C4-2B (cell line): ENCODE measurements around the gene KLF4.

Experiments used
- ZFX ChIP-seq: fragments of 450-650 bp; IDR thresholded peaks from 2 replicates; pipeline ENCODE4 v1.6.1; 2017
- TF ChIP-seq, protein P1 (sequence below): fragments of 450-650 bp; conservative IDR thresholded peaks from 2 replicates; pipeline ENCODE4 v1.5.1; 2017; ENCODE audit warnings: mild to moderate bottlenecking

DNA sequence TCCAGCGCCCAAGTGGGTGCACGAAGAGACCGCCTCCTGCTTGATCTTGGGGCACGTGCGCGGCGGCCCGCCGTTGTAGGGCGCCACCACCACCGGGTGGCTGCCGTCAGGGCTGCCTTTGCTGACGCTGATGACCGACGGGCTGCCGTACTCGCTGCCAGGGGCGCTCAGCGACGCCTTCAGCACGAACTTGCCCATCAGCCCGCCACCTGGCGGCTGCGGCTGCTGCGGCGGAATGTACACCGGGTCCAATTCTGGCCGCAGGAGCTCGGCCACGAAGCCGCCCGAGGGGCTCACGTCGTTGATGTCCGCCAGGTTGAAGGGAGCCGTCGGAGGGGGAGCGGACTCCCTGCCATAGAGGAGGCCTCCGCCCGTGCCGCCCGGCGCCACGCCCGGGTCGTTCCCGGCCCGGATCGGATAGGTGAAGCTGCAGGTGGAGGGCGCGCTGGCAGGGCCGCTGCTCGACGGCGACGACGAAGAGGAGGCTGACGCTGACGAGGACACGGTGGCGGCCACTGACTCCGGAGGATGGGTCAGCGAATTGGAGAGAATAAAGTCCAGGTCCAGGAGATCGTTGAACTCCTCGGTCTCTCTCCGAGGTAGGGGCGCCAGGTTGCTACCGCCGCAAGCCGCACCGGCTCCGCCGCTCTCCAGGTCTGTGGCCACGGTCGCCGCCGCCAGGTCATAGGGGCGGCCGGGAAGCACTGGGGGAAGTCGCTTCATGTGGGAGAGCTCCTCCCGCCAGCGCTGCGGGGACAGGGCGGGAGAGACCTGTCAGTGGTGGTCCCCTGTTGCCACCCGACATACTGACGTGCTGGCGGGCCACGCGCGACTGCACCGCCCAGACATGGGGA is 1.8 kb downstream of the KLF4 start:
- TF ChIP-seq, protein P1, sequence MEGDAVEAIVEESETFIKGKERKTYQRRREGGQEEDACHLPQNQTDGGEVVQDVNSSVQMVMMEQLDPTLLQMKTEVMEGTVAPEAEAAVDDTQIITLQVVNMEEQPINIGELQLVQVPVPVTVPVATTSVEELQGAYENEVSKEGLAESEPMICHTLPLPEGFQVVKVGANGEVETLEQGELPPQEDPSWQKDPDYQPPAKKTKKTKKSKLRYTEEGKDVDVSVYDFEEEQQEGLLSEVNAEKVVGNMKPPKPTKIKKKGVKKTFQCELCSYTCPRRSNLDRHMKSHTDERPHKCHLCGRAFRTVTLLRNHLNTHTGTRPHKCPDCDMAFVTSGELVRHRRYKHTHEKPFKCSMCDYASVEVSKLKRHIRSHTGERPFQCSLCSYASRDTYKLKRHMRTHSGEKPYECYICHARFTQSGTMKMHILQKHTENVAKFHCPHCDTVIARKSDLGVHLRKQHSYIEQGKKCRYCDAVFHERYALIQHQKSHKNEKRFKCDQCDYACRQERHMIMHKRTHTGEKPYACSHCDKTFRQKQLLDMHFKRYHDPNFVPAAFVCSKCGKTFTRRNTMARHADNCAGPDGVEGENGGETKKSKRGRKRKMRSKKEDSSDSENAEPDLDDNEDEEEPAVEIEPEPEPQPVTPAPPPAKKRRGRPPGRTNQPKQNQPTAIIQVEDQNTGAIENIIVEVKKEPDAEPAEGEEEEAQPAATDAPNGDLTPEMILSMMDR = no peak
- no peak for TF ChIP-seq ZFX
